GM19452 (cell line): ENCODE measurements around the gene TAF7L.

Source experiments
- ATAC-seq: cut with Tn5 transposase; IDR thresholded peaks from one replicate; pipeline ENCODE4 v1.9.1; 2021; ENCODE audit not compliant: unreplicated experiment

The TAF7L gene

GRCh38 chrX:101223226-101223625 lies 67.9 kb downstream of the TAF7L start:
- ATAC-seq = no peak

- ATAC-seq = no peak
These were observed 70.4 kb downstream of the TAF7L start for GRCh38 chrX:101220662-101221260.

DNA sequence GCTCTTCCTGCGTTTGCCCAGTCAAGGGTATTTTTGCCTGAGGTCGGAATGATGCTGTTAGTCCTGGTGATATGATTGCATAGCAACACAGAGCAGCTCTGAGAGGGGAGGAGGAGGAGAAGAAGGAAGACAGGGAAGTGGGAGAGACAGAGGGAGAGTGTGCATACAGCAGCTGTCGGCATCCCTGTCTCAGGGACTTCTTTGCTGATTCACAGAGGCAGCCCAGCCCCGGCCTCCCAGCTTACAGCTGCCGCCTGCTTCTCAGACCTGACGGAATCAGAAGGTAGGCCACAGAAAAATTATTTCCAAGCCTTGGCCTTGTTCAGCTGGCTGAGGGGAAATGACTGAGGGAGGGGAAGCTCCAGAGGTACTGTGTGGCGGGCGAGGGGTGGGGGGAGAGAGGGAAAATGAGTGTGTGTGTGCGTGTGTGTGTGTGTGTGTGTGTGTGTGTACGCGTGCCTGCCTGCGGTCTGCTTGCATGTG lies 71.2 kb downstream of the TAF7L start:
- ATAC-seq = no peak

DNA sequence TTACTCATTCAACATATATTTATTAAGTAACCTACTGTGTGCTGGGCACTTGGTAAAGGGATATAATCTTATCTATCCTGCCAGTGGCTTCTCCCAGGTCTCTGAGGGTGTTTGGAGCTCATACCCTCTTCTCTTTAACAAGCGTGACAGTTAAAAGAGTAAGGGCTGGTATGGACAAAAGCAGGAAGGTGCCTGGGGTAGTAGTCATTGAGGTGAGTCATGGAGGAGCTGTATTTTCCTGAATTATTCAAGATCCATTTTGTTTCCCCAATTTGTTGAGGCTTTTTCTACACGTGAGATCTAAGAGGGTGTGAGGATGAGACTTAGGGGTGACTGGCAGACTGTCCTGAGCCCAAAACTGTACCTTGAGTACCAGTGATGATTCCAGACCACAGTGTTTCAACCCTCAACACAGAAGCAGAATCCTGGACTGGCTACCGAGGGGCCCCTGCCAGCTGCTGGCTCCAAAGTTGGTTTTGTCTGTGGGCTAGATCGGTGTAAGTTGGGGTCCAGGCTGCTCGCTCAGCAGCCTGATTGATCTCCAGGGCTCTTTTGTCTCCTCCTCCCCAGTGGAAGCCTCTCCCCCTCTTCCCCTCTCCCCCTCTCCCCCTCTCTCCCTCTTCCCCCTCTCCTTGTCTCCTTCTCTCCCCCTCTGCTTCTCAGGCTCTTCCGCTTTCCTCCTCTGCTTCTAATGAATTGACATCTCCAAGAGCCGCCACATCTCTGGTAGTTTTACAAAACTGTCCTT lies 71.8 kb downstream of the TAF7L start, which contains the start of gene DRP2:
TSS of gene DRP2 (plus strand) at position 671 of the 748 bp plus-strand sequence. CDS start 11,862 bp downstream, outside the sequence.
- ATAC-seq = no peak
